Measurements from ENCODE around the gene PTPN4.

Gene PTPN4

GRCh38 chr2:119732601-119733164 lies 27.0 kb upstream of the PTPN4 start:
- no peak for DNase-seq

GRCh38 chr2:119734047-119734446 lies 25.7 kb upstream of the PTPN4 start:
- DNase-seq = no peak

- DNase-seq = no peak
These were observed 24.2 kb upstream of the PTPN4 start for GRCh38 chr2:119735565-119735964.

GRCh38 chr2:119736021-119736420 lies 23.7 kb upstream of the PTPN4 start:
- DNase-seq = no peak

DNA sequence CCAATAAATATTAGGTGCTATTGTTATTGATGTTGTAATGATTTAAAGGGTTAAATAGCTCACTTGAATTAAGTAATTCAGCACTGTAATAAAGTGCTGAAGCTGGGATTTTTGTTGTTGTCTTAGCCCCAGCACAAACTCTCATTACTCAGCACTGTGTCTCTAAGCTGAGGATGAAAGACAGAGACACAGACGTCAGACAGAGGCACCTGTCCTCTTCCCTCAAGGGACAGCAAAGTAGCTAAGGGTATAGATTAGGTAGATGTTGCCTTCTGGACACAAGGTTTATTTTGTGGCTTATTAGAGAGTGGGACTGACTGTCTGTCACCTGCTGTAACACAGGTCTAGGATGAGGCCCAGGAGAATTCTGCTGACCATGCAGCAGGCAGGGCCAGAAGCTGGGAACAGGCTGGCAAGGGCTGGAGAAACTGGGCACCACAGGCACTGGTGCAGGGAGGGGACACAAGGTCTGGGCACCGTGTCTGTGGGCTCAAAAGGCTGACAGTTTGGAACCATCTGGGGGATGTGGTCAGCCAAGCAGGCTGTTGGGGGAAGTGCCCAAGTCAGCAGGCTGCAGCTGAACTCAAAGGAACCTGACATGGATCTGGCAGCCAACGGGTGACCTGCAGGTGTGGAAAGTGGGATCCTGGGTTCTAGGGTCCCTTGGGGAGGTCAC lies 20.0 kb upstream of the PTPN4 start:
- no peak for DNase-seq

DNA sequence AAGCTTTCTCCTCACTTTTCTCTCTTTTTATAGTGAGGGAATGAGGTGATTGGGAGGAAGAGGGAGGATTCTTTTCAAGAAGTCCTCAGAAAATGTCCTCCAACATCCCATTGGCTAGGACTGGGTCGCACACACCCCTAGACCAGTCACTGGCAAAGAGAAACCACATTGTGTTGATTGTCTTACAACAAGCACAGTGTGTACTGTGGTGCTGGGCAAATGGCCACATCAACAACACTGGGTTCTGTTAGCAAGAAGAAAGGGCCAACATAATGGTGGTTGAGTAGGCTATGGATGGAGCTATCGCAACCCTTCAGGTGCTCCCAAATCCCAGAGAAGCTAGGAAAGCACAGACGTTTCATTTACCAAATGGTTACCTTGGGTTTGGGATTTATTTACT lies 18.7 kb upstream of the PTPN4 start:
- no peak for DNase-seq

DNA sequence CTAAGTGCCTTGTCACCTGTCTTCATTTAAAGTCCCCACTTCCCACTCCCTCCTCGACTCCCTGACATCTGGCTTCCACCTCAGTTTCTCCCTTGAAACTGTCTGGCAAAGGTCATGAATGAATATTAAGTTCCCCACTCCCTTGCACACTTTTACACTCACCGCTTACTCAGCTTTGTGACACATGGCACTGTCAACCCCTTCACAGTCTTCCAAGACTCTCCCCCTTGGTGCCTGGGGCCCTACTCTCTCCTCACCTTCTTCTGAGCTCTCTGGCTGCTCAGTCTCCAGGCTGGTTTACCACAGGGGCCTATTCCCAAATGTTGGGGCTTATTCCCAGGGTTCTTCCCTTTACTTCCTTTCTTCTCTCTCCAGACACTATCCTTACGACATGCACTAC lies 17.9 kb upstream of the PTPN4 start:
- DNase-seq = no peak

DNA sequence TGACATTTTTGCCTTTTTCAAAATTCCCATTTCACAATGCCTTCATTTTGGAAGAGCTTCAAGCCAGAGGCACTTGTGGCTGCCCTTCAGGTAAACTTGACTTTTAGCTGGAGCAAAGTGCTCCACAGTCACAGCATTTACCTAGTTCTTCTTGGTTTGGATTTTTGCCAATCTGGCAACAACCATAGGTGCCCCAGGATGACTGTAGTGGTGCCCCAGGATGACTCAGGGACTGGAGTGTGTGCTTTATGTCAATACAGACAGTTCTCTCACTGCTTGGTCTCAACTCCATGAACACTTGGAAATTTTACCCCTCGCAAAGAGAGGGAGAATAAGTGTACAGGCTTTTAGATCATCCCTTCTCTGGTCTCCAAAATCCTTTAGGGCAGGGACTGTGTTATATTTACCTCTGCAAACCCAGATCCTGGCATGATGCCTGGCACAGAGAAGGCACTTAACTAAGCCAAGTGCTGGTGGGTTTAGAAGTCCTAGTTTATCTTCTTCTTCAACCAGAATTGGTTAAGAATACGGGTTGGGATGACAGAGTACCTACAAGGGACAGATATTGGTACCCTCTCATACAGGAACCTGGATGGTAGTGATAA lies 15.3 kb upstream of the PTPN4 start:
- no peak for DNase-seq

GRCh38 chr2:119745566-119745965 lies 14.2 kb upstream of the PTPN4 start:
- no peak for DNase-seq

- no peak for DNase-seq
These were observed 12.7 kb upstream of the PTPN4 start for GRCh38 chr2:119746836-119747686.

GRCh38 chr2:119748135-119748534 lies 11.6 kb upstream of the PTPN4 start:
- DNase-seq = no peak

GRCh38 chr2:119749477-119750012 lies 10.2 kb upstream of the PTPN4 start:
- no peak for DNase-seq

GRCh38 chr2:119751706-119752105 lies 8.0 kb upstream of the PTPN4 start:
- DNase-seq = no peak

- no peak for DNase-seq
These were observed 6.4 kb upstream of the PTPN4 start for GRCh38 chr2:119753041-119753929.

- DNase-seq = no peak
These were observed 5.8 kb upstream of the PTPN4 start for GRCh38 chr2:119753930-119754321.

DNA sequence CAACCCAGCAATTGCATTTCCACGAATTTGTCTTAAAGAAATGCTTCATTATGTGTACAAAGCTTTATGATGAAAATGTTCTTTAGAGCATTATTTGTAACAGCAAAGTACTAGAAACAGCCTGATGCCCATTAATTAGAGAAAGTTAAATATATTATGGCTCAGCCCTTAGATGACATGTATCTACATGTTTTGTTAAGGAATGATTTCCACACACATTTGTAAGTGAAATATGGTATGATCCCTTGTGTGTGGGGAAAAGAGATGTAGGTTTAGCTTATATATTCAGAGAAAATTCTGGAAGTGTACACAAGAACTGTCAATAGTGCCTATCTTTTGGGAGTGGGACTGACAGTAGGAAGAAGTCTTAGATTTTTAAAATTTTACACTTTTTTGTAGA lies 3.8 kb upstream of the PTPN4 start:
- DNase-seq = no peak

- DNase-seq = no peak
These were observed 2.9 kb upstream of the PTPN4 start for GRCh38 chr2:119756837-119757236.

DNA sequence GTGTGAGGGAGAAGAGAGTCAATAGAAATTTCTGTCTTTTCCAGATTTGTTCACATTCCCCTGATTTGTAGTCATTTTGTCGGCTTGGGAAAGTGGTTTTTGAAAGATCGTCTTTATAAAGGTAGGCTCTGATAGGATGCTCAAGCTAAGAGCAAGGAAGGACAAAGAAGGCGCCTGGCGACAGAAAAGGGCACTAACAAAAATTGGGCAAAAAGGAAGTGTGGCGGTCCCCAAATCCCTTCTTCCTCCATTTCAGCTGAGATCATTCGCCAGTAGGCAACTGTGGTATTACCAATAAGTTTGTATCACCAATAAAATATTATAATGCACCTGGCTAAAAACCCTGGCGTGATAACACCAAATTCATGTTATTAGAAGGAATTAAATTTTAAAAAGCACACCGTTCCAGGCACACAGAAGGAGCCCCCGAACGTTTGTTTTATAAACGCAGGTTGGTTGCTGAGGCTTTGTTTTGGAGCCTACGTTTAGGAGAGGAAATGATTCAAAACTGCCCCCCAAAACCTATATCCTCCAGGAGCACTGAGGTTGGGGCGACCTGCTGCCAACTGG lies 756 bp upstream of the PTPN4 start:
- DNase-seq = no peak

- DNase-seq = no peak
These were observed 674 bp downstream of the PTPN4 start for GRCh38 chr2:119760237-119760955.

DNA sequence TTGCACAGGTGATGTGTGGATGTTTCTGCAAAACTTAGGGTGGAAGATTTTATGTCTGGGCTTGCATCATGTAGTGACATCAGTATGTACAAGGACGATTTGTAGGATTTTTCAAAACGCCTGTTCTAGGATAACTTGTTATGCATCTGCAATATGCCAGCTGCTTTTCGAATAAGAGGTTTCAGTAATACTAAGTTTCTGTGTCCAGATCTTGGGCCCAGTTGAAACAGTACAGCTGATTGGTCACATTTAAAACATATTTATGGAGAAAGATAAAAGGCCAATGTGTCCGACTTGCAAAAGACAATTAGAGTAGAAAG lies 1.2 kb downstream of the PTPN4 start:
- DNase-seq = no peak

GRCh38 chr2:119764832-119765231 lies 5.1 kb downstream of the PTPN4 start:
- no peak for DNase-seq
